Stimulated activated CD8-positive, alpha-beta memory T cell treated with anti-CD3 and anti-CD28 coated beads, Interleukin-2, amount 100 ng/mL, for 48 hours (primary cell): ENCODE data around the gene RBM23.
"Not testable (repeated sequence)": the region's sequence is repeated elsewhere in the genome, so short reads cannot be mapped to it uniquely, and the experiment has no call there.

Experiments used
- DNase-seq, 2 donors: peaks; one replicate each; pipeline ENCODE4 v3.0.0-alpha.2; 2020; ENCODE audit warnings: low read depth in 2 of 2

Gene RBM23

DNA sequence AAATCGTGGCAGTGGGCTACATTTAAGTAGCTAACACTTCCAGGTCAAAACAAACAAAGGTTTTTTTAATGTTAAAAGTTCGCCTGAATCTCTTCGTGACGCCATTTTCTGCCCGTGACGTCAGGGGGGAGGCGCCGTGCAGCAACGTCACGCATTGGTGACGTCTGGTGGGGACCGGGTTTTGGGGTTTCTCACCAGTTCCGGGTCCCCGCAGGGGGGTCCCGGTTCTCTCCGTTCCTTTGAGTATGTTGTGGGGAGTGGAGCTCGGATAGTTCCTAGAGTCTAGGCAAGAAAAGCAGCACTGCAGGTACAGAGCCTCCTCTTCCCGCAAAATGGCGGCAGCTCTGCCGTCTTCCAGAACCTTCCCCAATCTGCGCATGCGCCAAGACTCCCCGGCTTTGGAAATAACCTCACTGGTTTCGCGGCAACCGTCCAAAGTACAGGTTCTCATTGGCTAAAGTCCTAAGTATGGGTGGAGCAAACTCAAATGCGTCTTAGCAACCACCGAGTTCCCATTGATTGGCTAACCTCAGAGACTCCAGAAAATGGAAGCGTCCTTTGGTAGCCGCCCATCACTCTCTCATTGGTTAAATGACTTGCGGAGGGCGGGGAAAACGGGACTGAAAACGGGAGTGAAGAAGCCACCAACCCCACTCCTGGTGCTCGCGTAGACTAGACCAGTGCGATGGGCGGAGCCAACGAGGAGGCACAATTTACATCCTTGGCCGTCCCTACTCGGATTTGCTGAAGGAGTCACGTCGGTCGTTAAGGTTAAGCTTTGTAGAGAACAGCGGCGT, at the start of gene RBM23:
Gene RBM23 (minus strand): TSS at position 346 of the 797 bp plus-strand sequence.
- DNase-seq: peak; percentile 99

DNA sequence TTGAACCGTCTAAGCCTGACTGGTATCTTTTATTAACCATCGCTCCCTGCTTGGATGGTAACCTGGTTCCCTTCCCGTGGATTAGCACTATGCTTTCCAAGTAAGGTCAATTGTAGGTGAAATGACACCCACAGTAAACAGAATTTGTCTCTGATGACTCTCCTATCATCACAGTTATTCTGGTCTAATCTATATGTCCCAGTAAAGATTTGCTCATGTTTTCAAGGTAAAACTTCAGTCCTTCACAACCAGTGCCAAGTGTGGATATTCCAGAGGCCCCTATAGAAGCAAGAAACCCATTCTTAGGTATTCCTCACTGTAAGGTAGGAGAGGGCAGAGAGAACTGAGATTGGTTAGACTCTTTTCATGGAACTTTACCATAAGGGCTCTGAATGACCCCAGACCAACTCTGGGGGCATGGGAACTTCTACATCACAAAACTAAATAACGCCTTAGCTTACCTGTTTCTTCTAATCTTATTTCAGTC, 47.9 kb upstream of the RBM23 start:
- no peak for DNase-seq

DNA sequence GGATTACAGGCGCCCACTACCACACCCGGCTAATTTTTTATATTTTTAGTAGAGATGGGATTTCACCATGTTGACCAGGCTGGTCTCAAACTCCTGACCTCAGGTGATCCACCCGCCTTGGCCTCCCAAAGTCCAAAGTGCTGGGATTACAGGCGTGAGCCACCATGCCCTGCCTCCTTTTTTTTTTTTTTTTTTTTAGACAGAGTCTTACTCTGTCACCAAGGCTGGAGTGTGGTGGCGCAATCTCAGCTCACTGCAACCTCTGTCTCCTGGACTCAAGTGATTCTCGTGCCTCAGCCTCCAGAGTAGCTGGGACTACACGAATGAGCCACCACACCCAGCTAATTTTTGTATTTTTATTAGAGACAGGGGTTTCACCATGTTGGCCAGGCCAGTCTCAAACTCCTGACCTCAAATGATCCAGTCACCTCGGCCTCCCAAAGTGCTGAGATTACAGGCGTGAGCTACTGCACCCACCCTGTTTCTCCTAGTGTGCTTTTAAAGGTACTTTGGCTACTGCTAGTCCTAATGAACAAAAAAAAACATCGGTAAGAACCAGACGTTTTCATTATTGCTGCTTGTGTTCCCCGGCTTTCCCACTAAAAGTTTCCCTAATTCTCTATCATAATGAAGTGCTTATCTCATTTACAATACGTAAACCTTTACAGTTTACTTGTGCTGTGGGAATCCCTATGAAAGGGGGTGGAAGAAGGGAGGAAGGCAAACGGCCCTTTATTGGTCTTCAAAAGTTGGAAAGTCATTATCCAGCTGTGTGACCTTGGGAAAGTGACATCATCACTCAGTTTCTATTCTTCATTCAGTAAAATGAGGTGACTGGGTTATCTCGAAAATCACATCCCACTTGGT, 47.2 kb upstream of the RBM23 start:
- not testable (repeated sequence) for DNase-seq

DNA sequence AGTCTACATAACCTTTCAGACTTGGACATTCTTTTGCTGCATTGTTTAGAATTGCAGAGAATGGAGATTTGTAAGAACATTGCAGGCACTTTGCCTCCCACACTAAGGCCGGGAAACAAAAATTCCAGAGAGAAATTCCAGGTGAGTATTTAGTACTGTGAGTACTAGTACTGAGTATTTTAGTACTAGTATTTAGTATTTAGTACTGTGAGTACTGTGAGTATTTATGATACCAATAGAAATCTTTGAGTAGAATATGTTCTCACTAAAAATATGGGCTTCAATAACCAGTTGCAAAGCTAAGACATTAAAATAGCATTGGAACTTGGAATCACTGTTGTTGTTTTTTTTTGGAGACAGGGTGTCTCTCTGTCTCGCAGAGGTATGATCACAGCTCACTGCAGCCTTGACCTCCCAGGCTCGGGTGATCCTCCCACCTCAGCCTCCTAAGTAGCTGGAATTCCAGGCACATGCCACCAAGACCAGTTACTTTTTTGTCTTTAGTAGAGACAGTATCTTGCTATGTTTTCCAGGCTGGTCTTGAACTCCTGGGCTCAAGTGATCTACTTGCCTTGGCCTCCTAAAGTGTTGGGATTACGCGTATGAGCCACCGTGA, 43.2 kb upstream of the RBM23 start:
- DNase-seq: no peak

DNA sequence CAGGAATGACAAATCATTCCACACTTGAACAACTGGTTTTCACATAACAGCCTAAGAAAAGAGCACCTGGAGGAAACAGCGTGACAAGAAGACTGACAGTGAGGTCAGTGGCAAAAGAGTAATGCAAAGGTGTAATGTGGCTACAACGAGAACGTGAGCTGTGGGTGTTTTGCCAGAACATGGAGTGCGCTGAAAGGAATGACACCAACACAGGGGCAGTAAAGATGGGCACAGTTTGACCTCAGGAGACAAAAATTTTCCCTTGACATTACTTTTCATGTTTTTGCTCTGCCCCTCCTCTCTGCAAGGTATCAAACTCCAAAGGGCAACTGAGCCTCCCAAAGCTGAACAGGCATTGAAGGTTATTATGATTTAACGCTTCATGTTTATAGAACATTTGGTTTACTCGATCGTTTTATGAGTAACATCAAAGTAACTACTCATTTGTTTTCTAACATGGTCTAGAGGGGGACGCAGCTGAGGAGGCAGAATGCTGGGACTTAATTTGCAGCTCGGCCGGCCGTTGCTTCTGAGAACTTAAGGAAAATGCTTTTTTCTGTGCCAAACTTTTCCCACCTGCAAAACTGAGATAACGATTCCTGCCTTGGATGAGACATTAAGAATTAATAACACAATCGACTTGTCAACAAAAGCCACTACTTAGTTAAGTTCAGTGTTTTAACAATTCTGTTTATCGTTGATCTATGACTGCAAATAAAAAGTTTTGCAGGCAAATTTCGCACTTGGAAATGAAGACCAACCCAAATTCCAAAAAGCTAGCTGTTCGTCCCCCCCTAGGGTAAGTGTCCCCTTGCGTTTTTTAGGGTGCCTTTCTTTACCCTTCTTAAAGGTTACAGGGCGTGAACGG, 37.0 kb upstream of the RBM23 start:
- DNase-seq: no peak

DNA sequence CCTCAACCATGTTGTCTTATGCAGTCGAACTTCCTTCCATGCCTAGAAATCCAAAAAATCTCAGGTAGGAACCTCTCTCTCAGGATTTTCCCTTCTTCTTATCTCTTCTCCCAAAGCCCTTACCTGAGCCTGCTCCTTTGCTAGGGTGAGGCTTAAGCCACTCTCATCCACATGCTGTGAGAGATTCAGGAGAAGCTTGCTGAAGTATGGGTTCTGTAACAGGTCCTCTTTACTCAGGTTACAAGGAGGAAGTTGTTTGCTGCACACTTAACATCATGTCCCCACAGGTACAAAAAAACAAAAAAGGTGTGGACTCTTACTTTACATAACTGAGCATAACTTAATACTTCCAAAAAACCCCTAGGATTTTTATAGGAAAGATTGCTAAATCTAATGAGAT, 33.5 kb upstream of the RBM23 start:
- DNase-seq: no peak

DNA sequence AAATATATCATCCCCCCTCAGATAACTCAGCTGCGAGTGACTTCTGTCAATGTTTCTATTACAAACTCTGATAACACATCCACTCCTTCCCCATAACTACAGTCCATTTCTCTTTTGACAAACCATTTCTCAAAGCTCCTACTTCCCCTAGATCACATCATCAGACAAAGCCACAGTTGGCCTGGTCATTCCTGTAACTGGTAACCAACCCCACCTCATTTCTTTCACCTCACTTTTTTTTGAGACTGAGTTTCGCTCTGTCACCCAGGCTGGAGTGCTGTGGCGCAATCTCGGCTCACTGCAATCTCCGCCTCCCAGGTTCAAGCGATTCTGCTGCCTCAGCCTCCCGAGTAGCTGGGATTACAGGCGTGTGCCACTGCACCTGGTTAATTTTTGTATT, 32.8 kb upstream of the RBM23 start:
- DNase-seq: not testable (repeated sequence)

DNA sequence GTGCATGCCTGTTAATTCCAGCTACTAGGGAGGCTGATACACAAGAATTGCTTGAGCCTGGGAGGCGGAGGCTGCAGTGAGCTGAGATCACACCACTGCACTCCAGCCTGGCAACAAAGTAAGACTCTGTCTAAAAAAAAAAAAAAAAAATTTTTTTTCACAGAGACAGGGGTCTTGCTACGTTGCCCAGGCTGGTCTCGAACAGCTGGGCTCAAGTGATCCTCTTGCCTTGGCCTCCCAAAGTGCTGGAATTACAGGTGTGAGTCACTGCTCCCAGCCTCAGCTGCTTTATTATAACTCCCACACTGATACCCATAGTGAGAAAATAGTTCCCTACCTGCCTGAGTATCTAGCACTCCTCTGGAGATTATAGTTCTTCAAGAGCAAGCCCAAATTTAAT, 26.7 kb upstream of the RBM23 start:
- DNase-seq: no peak

DNA sequence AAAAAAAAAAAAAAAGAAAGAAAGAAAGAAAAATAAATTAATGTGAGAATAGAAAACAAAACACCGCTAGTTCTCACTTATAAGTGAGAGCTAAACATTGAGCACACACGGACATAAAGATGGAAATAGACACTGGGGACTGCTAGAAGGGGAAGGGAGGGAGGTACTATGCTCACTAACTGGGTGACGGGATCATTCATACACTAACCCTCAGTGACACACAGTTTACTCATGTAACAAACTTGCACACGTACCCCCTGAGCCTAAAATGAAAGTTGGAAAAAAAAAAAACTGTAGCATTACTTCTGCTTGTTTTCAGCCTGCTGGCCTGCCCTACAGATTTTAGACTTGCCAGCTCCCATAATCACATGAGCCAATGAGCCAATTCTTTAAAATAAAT, 20.7 kb upstream of the RBM23 start:
- no peak for DNase-seq

DNA sequence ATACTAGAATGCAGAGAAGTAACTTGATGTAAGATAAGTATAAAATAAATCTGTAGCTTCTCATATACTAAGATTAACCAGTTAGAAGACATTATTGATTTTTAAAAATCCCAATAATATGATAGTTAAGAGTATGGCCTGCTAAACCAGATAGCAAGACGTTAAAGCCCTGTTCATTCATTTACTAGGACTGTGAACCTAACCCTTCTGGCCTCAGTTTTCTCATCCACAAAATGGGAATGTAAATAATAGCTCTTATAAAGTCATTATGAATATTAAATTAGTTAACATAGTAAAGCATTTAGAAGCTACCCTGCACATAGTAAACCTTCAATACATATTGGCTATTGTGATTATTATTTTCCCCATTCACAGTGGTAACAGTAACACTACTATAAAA, 16.2 kb upstream of the RBM23 start:
- DNase-seq: no peak

DNA sequence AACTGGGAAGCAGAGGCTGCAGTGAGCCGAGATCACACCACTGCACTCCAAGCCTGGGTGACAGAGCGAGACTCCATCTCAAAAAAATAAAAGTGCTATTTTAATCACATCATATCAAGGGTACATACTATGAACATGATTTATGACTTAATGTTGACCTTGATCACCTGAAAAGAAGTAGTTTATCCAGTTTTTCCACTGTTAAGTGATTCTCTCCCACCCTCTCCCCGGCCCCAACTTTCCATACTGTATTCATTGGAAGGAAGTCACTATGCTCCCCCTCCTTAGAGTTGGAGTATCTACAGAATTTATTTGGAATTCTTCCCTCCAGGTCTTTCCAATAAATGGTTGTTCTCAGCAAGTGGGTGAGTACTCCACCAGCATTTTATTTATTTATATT, 13.2 kb upstream of the RBM23 start:
- DNase-seq: no peak

DNA sequence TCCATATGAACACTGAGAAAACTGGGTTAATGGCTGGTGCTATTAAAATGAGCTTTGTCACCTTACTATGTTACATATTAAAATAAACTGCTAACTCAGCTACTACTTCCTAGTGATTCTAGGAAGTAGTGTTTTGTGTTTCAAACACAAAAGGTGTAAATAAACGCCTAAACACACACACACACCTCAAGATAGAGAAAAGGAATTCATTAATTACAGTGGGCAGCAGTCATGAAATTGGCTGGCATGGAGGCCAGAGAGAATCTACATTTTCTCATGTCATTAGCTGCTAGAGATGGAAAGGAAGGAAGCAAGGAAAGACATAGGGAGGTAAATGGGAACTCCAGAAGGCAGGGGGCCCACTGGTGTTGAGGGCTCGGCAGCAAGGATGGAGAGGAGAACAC, 11.0 kb upstream of the RBM23 start:
- no peak for DNase-seq

DNA sequence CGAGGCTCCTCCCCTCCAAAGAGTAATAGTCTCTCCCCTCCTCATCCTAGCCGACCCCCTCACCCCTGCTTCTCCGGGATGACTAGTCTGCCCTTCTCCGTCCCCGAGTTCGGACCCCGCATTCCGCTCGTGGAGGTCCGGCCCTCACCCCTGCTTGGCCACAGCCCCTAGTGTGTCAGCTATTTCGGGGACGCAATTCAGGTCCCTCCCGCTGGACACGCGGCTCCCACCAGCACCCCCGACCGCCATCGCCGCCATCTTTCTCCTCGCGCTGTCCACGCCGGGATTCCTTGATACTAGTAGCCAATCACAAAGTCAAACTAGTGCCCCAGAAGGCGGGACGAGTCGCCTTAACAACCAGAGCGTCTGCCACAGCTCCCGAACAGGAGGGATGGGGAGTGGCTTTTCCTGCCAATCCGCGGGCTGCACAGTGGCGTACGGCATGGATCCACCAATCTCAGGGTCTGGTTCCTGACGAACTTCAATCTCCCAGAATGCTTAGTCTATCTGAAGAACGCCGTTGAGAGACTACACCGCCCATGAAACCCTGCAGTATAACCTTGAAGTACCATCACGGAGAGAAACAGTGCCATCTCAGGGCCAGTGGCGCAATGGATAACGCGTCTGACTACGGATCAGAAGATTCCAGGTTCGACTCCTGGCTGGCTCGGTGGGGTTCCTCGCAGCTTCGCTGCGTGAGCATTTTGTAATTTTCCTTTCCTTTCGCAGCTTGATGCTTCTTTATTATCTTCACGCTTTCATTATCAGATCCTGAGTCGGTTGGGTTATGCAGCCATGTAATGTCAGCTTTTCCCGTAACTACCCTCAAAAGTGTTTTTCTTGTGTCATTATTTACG, 10.4 kb upstream of the RBM23 start, which contains the start of gene PRMT5:
Gene PRMT5 (minus strand): TSS at position 273 of the 857 bp plus-strand sequence. CDS start 15 bp downstream, at position 258.
- peak; percentile 88 to 94 for DNase-seq

DNA sequence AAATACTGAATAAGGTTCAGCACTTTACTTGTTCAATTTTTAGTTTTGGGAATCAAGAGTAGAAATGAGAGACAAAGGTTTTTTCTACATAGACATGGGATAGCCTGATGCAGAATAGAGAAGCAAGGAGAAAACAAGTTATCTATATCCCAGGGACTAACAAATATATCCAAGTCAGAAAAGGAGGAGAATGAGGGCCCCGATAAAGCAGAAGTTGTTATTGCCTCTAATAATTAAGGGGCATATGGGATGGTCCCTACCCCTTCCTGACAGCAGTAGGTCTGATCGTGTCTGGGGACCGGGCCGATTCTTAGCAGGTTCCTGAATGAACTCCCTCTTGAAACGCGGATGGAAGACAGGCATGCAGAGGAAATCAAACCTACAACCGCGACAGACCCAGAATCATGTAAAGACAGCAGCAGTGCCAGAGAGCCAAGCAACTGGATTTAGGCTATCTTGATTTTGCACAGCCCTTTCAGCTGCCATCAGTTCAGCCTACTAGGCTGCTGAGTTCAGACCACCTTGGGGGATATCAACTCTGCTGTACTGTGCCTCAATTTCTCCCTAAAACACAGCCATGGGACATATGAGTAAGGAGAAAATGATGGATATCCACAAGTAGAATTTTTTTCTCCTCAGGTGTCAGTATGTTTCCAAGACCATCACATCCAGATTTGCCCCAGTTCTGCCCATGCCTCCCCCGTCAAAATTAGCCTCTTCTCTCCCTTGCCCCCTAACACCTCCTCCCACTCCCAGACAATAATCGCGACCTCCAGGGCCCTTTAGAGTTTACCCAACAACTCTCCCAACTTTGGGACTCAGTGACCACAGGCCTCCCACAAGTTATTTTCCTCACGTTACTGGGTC, 9.5 kb upstream of the RBM23 start:
- no peak for DNase-seq

DNA sequence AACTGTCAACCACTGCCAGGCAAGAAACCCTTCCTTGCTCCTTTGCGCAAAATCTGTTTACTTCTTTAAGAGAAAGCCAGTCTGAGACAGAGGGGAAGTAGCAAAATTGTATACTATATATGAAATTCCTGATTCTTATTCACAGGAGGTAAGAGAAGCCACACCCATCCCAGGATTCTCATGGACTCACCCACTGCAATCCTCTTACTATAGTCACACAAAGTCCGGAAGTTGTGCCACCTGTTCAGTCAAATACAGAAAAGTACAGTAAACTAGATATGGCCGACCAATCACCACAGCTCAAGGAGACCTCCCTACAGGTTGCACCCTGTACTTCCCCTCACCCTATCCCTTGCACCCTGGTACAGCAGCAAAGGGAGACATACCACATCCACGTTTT, 7.4 kb upstream of the RBM23 start:
- DNase-seq: no peak

DNA sequence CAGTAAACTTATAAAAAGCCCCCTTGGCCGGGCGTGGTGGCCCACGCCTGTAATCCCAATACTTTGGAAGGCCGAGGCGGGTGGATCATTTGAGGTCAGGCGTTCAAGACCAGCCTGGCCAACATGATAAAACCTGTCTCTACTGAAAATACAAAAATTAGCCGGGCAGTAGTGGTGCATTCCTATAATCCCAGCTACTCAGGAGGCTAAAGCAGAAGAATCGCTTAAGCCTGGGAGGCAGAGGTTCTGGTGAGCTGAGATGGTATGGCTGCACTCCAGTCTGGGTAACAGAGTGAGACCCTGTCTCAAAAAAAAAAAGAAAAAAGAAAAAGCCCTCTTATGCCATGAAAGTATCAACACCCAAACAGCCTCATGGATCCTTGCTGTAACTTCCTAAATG, 6.6 kb upstream of the RBM23 start:
- DNase-seq: no peak

DNA sequence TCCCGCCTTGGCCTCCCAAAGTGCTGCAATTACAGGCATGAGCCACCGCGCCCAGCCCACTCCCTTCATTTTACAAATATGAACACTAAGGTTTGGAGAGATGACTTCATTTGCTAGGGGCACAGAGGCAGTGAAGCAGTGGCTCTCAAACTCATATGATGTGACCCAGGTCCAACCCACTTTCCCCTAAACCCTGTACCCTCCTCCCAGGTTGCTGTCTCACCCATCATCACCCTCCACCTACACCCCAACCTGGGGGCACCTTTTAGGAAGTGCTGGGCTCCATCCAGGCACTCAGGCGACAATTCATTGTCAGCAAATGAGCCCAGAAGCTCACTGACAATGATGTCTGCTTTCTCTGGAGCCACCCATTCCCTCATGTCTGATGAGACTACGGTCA, 4.8 kb upstream of the RBM23 start:
- no peak for DNase-seq

DNA sequence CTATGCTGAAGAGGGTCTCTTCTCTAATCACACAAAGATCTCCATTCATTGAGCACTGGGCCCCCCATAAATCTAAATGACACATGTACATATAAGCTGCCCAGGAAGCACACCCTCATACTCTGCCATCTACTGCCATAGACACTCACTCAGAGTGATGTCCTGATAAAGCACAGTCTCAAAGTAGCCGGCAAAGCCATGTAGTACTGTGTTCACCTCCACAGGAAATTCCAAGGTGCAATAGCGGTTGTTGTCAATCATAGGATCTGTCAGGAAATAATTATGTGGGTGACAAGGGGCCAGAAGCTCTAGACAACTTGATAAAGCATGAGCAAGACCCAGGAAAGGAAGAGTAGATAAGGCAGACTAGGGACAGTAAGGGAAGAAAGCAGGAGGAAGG, 3.3 kb upstream of the RBM23 start:
- no peak for DNase-seq

DNA sequence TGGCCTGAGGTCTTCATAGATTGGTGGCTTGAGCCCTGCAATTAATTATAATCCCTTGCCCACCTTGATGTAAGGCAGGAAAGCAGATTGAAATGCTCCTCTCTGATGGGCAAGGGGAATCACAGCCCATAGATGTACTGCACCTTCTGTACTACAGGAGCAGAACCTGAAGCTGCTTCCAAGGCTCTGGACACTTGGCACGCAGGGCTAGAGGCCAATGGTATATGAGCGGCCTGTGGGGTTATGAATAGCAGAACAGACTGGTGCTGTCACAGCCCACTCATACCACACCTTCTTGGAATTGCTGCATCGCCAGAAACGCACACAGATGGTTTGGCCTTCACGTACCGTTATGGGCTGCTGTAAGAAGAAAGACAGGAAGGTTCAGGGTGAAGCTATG, 1.7 kb upstream of the RBM23 start:
- no peak for DNase-seq

DNA sequence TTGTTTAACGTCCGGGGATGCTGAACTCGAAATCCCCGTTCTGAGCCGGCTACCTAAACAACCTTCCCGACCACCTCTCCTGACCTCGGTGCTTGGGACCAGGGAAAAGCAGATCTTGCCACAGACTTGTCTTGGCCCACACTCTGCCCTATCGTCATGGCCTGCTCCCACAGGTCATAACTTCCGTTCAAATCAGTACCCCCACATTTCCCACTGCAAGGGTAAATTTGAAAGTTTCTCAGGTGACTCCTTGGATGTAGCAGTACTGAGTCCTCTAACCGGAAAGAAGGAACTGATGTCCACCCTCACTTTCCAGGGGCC, 612 bp upstream of the RBM23 start:
- DNase-seq: no peak
